Spleen (tissue), 11 donors: ENCODE results near the gene BHLHE40. TPM values are rescaled to one million over a fixed set of nuclear protein-coding genes. Genes with fewer than 3 reads are reported as not detected.

Experiments
- DNase-seq: peaks from one replicate; pipeline ENCODE4 v3.0.0-alpha.2; 2020
- H3K27ac ChIP-seq, 8 donors: fragments of 200-600 bp; sonication (generic) in 7 of 8; 1 replicate in 4 of 8; 2 replicates in 4 of 8; pipeline versions ENCODE4 v1.5.0 to v1.8.0; 2016 to 2021; ENCODE audit warnings: inconsistent platforms in 4 of 8, mild to moderate bottlenecking in 4 of 8, moderate library complexity in 1 of 8
- H3K27me3 ChIP-seq, 7 donors: fragments of 200-600 bp; sonication (generic) in 6 of 7; replicated peaks in 1 of 7; 1 replicate in 4 of 7; 2 replicates in 3 of 7; pipeline versions ENCODE4 v1.5.0 to v1.8.0; 2016 to 2021; ENCODE audit warnings: inconsistent platforms in 3 of 7, mild to moderate bottlenecking in 1 of 7
- H3K36me3 ChIP-seq, 6 donors: fragments of 200-600 bp; sonication (generic) in 5 of 6; 1 replicate in 4 of 6; 2 replicates in 2 of 6; pipeline versions ENCODE4 v1.5.0 to v1.8.0; 2016 to 2021; ENCODE audit warnings: inconsistent platforms in 2 of 6
- H3K4me1 ChIP-seq, 6 donors: fragments of 200-600 bp; sonication (generic) in 5 of 6; 1 replicate in 3 of 6; 2 replicates in 3 of 6; pipeline versions ENCODE4 v1.5.0 to v1.8.0; 2016 to 2021; ENCODE audit warnings: inconsistent platforms in 3 of 6
- H3K4me3 ChIP-seq, 8 donors: fragments of 200-600 bp; sonication (generic) in 7 of 8; 1 replicate in 4 of 8; 2 replicates in 4 of 8; pipeline versions ENCODE4 v1.5.0 to v1.8.0; 2016 to 2021; ENCODE audit warnings: inconsistent platforms in 4 of 8, mild to moderate bottlenecking in 4 of 8, moderate library complexity in 2 of 8
- H3K9me3 ChIP-seq, 8 donors: fragments of 200-600 bp; sonication (generic) in 7 of 8; 1 replicate in 4 of 8; 2 replicates in 4 of 8; pipeline versions ENCODE4 v1.5.0 to v1.8.0; 2016 to 2021; ENCODE audit warnings: inconsistent platforms in 4 of 8
- POLR2A ChIP-seq, 3 donors: fragments of 450-650 bp; IDR thresholded peaks; one replicate each; pipeline ENCODE4 v1.5.1; 2017; ENCODE audit warnings: antibody characterized with exemption in 3 of 3, mild to moderate bottlenecking in 1 of 3
- POLR2AphosphoS5 ChIP-seq, 3 donors: sonication (generic); formaldehyde crosslinking; IDR thresholded peaks; one replicate each; pipeline ENCODE4 v1.5.1; 2017; ENCODE audit warnings: antibody characterized with exemption in 3 of 3
- WGBS, 5 donors: extraction: QIAGEN DNeasy Blood & Tissue Kit in 3 of 5; methylation state at CpG; one replicate each; pipeline versions ENCODE4 v1.1.5 to v1.1.7; 2013 to 2018; 5-methylcytosine and 5-hydroxymethylcytosine counted together
- intact Hi-C: fragments of 100-400 bp; cut with DNase I; formaldehyde crosslinking; loops from one replicate; pipeline ENCODE4 v1.15.0; 2023; ENCODE audit warnings: low total_unique reads
- polyA plus RNA-seq, 3 donors: library from polyadenylated mRNA; stranded (reverse); fragments of 200-250 nt; gene quantifications; one replicate each; pipeline ENCODE4 v1.2.1, GENCODE V29; 2013
- total RNA-seq, 7 donors: library from RNA; depleted of rRNA in 3 of 7; stranded (reverse); fragments of >200 nt in 3 of 7; fragmentation: NEBNext Ultra II Directional in 4 of 7; extraction: Animal tissue kit (Norgen Biotek cat#: 25700) in 4 of 7; gene quantifications; one replicate each; pipeline versions ENCODE4 v1.1.0 to v1.2.1, GENCODE V29; 2016 to 2021
- TF ChIP-seq, protein P1 (sequence below), 11 experiments: fragments of 200-600 bp in 7 of 11; fragments of 450-650 bp in 4 of 11; sonication (generic) in 4 of 11; IDR thresholded peaks in 8 of 11; conservative IDR thresholded peaks in 3 of 11; 1 replicate in 7 of 11; 2 replicates in 4 of 11; pipeline versions ENCODE4 v1.4.0 to v1.8.0; 2016 to 2021; ENCODE audit warnings: antibody characterized with exemption in 11 of 11, inconsistent platforms in 4 of 11, mild to moderate bottlenecking in 1 of 11
- donor health status: healthy with polysubstance abuse.
- donor health status: DM: no; HTN: no; CAD: no; lungs with moderate emphysema.
- donor health status: DM: no; HTN: no; CAD: no.
- donor health status: Bipolar disorder and iron deficiency.
- donor health status: healthy.
- donor health status: DM: no; HTN: no; CAD: no.
- donor health status: DM: yes; HTN: yes; CAD: no.

The BHLHE40 gene
- total and polyA plus RNA-seq, 10 donors, result 11.8 to 108 (median 30.0) TPM

DNA sequence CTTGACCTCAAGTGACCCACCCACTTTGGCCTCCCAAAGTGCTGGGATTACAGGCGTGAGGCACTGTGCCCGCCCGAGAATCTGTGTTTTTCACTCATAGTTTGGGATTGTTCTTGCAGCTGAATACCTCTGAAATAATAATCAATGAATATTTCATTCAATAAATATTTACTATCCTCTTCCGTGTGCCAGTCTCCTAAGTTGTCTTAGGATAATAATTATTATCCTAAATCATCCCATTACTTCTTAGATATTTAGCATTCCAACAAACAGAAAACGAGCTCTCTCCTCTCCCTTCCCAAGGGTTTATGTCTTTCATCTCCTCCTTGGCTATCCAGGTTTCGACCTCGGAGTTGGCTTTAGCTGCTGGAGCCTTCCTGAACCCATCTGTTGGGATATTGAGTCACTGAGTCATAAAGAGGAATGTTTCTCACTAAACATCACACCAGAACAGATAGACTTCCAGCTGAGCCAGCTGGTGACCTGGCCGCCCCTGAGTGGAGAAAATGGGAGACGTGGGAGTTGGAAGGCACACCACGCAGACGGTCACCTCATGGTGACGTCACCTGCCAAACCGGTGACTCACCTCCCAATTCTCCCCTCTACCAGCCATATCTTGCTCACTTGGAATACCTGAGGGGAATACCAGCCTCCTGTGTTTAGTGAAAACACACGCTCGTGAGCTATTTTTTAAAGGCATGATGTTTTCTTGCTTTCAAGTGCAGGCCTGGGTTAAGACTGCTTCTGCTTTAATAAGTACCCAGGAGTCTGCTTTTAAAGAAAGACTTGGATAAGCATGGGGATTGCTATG, 43.9 kb downstream of the BHLHE40 start:
- Histone ChIP-seq H3K27me3 (no peaks in the 10 kb centered on the region), H3K27ac (no peak overlapping the region), H3K4me3 (no peak overlapping the region), H3K4me1 (peaks cover 0 to 38% (median 20%) of the 10 kb centered on the region in 6 donors), H3K36me3 (no peaks in the 10 kb centered on the region), H3K9me3 (no peaks in the 10 kb centered on the region)
- WGBS, 5 donors, result 75 to 91% (median 88%) methylated on average over 15 of the region's 15 CpGs
- intact Hi-C loops, result loop anchor here (10.0 kb wide), 1 partner anchor 308 kb away; no protein-coding TSS in a partner anchor
- no peak for DNase-seq
- TF ChIP-seq, protein P1, sequence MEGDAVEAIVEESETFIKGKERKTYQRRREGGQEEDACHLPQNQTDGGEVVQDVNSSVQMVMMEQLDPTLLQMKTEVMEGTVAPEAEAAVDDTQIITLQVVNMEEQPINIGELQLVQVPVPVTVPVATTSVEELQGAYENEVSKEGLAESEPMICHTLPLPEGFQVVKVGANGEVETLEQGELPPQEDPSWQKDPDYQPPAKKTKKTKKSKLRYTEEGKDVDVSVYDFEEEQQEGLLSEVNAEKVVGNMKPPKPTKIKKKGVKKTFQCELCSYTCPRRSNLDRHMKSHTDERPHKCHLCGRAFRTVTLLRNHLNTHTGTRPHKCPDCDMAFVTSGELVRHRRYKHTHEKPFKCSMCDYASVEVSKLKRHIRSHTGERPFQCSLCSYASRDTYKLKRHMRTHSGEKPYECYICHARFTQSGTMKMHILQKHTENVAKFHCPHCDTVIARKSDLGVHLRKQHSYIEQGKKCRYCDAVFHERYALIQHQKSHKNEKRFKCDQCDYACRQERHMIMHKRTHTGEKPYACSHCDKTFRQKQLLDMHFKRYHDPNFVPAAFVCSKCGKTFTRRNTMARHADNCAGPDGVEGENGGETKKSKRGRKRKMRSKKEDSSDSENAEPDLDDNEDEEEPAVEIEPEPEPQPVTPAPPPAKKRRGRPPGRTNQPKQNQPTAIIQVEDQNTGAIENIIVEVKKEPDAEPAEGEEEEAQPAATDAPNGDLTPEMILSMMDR (IDR thresholded peaks at IDR 0.05 in 8 of 11, conservative IDR thresholded peaks at IDR 0.05 in 3 of 11), result no peak
- TF ChIP-seq POLR2AphosphoS5 (IDR thresholded peaks at IDR 0.05), result no peak
- no peak for TF ChIP-seq POLR2A (IDR thresholded peaks at IDR 0.05)

DNA sequence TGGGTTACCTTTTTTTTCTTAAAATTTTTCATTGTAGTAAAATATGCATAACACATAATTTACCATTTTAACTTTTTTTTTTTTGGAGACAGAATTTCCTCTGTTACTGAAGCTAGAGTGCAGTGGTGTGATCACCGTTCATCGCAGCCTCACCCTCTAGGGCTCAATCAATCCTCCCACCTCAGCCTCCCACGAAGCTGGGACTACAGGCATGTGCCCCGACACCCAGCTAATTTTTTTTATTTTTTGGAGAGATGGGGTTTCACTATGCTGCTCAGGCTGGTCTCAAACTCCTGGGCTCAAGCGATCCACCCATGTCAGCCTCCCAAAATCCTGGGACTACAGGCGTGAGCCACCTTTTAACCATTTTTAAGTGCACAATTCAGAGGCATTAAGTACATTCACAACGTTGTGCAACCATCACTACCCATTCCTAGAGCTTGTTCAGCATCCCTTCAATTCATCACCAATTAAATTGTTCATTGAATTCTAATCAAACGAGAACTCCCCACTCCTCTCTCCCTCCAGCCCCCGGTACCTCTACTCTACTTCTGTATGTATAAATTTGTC, 44.6 kb downstream of the BHLHE40 start:
- Histone ChIP-seq H3K27me3 (no peaks in the 10 kb centered on the region), H3K27ac (no peak overlapping the region), H3K4me3 (no peak overlapping the region), H3K36me3 (no peaks in the 10 kb centered on the region), H3K9me3 (no peaks in the 10 kb centered on the region), H3K4me1 (peaks cover 0 to 31% (median 19%) of the 10 kb centered on the region in 6 donors)
- 89 to 95% (median 92%) methylated on average over 9 of the region's 9 CpGs for WGBS, 5 donors
- no peak for DNase-seq
- TF ChIP-seq POLR2A (IDR thresholded peaks at IDR 0.05) (no peak), POLR2AphosphoS5 (IDR thresholded peaks at IDR 0.05) (no peak)
- TF ChIP-seq, protein P1 (IDR thresholded peaks at IDR 0.05 in 8 of 11, conservative IDR thresholded peaks at IDR 0.05 in 3 of 11), result no peak
- intact Hi-C loops, result loop anchor here (10.0 kb wide), 1 partner anchor 309 kb away; no protein-coding TSS in a partner anchor

DNA sequence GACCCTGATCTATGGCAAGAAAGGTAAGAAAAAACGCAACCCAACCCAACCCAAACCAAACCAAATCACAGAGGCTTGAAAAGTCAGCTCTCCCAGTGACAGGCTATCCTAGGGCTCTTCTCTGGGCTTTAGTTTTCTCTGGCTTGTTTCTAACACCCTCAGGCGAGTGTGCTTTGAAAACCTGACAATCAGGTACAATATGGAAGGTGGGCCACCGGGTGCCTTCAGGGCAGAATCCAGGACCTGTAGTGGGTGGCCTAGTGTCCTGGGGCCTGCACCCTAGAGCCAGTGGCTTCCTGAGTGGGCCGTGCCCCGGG, 46.8 kb downstream of the BHLHE40 start:
- intact Hi-C loops, result loop anchor here (10.0 kb wide), 1 partner anchor 311 kb away; no protein-coding TSS in a partner anchor
- Histone ChIP-seq H3K4me1 (peaks cover 0 to 18% (median 14%) of the 10 kb centered on the region in 6 donors), H3K9me3 (no peaks in the 10 kb centered on the region), H3K4me3 (peak overlapping the region in 4 of 8 donors; percentile 40 to 71 (median 48)), H3K27me3 (no peaks in the 10 kb centered on the region), H3K27ac (peak overlapping the region in 6 of 8 donors; percentile 55 to 78 (median 72)), H3K36me3 (no peaks in the 10 kb centered on the region)
- no peak for DNase-seq
- TF ChIP-seq POLR2A (IDR thresholded peaks at IDR 0.05) (no peak), POLR2AphosphoS5 (IDR thresholded peaks at IDR 0.05) (no peak)
- TF ChIP-seq, protein P1 (IDR thresholded peaks at IDR 0.05 in 8 of 11, conservative IDR thresholded peaks at IDR 0.05 in 3 of 11), result no peak
- 44 to 64% (median 54%) methylated on average over 4 to 5 of the region's 5 CpGs for WGBS, 5 donors

DNA sequence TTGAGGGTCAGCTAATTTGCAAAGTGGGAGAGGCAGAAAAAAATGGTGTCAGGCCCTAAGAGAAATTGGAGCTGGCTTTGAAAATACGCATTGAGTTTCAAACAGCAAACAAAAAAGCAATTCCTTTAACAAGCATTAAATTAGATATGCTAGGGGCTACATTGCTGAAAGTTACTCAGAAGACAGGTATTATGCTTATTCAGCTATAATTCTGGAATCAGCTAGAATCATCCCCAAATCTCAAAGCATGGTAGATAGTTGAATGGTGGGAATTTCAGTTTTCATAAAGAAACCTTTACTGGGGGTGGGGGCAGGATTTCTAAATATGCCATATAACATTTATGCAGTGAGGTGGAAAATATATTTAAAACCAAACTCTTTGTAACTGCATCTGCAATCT, 50.5 kb downstream of the BHLHE40 start:
- Histone ChIP-seq H3K4me1 (peaks cover 0 to 33% (median 17%) of the 10 kb centered on the region in 6 donors), H3K27ac (no peak overlapping the region), H3K9me3 (no peaks in the 10 kb centered on the region), H3K36me3 (no peaks in the 10 kb centered on the region), H3K4me3 (no peak overlapping the region), H3K27me3 (no peaks in the 10 kb centered on the region)
- no peak for DNase-seq
- 91 to 98% (median 97%) methylated on average over 1 of the region's 1 CpG for WGBS, 5 donors
- TF ChIP-seq, protein P1 (IDR thresholded peaks at IDR 0.05 in 8 of 11, conservative IDR thresholded peaks at IDR 0.05 in 3 of 11), result no peak
- TF ChIP-seq POLR2AphosphoS5 (IDR thresholded peaks at IDR 0.05) (no peak), POLR2A (IDR thresholded peaks at IDR 0.05) (no peak)
- intact Hi-C loops, result loop anchor here (10.0 kb wide), 1 partner anchor 315 kb away; no protein-coding TSS in a partner anchor
